ENCODE results near the gene HOXA5. TPM values are rescaled to one million over a fixed set of nuclear protein-coding genes. Genes with fewer than 3 reads are reported as not detected.

Gene HOXA5
- total and polyA plus RNA-seq, 2 donors (not counting 3 experiments of a cell fraction or from before 2014, with no cell fraction given), result 18.6 to 18.8 TPM

DNA sequence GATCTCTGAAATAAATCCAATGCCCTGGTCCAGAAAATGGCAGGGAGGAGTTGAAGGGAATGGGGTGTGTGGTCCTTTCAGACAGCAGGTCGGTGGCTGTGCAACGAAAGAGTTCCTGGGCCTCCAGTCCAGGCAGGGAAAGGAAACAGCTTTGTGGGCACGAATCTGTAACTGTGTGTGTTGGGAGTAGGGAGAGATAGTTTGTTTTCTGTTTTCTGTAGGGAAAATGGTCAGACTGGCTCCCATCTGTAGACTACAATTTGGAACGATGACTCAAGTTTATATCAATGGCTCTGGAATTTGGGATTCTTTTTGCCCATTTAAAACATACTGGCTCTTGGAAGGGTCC, 24.4 kb upstream of the HOXA5 start:
- Histone ChIP-seq H2AFZ (ENCODE audit: low read depth, low read length) (no peak overlapping the region), H4K20me1 (replicated peaks; ENCODE audit: control insufficient read depth, extremely low read depth, insufficient read depth, low read length) (no peaks in the 10 kb centered on the region), H3K27ac (ENCODE audit: insufficient read depth, low read depth, low read length) (peak overlapping the region; percentile 91), H3K36me3 (ENCODE audit: control insufficient read depth in 2 of 2, extremely low read depth in 1 of 2, insufficient read depth in 2 of 2, low read length in 2 of 2) (peaks cover 2 to 7% of the 10 kb centered on the region in 2 experiments), H3K27me3 (ENCODE audit: control insufficient read depth in 2 of 2, insufficient read depth in 2 of 2, low read length in 2 of 2) (no peaks in the 10 kb centered on the region), H3K79me2 (ENCODE audit: control insufficient read depth, insufficient read depth, low read length) (peaks cover 98% of the 10 kb centered on the region), H3K9ac (replicated peaks; ENCODE audit: extremely low read depth, insufficient read depth, low read length) (peak overlapping the region; percentile 85), H3K4me3 (replicated peaks in 1 of 3; ENCODE audit: insufficient read depth in 1 of 3, low read depth in 1 of 3, low read length in 3 of 3) (peak overlapping the region; percentile 31 to 98 (median 63)), H3K9me3 (replicated peaks; ENCODE audit: control insufficient read depth, insufficient read depth, low read length) (no peaks in the 10 kb centered on the region), H3K4me2 (ENCODE audit: insufficient read depth, low read length) (peak overlapping the region; percentile 70), H3K9me1 (replicated peaks; ENCODE audit: control insufficient read depth, extremely low read depth, insufficient read depth, low read length) (no peaks in the 10 kb centered on the region), H3K4me1 (ENCODE audit: control insufficient read depth, extremely low read depth, insufficient read depth, low read length) (peaks cover 45% of the 10 kb centered on the region)
- dilution Hi-C loops (cut with MboI; ENCODE audit: extremely low pct_ligation_motif_present, low sequenced_read_pairs) (loop anchor here (10.0 to 25.0 kb wide), 3 partner anchors 313 to 981 kb away; no protein-coding TSS in a partner anchor), intact Hi-C loops (cut with micrococcal nuclease) (loop anchor here (2.0 kb wide), 1 partner anchor 49 kb away; no protein-coding TSS in a partner anchor)
- DNase-seq (ENCODE audit: low read depth, low spot score), result no peak
- FAIRE-seq, result no peak
- TF ChIP-seq EZH2 (IDR thresholded peaks at IDR 0.05; ENCODE audit: borderline replicate concordance, low read depth, low read length, severe bottlenecking) (no peak), MYC (IDR thresholded peaks at IDR 0.05; ENCODE audit: low read depth, low read length) (no peak), POLR2AphosphoS5 (IDR thresholded peaks at IDR 0.05; ENCODE audit: insufficient read depth, low read depth, low read length) (peak; percentile 1), FOS (IDR thresholded peaks at IDR 0.05; ENCODE audit: borderline replicate concordance, insufficient read depth, low read length) (no peak), MAX (IDR thresholded peaks at IDR 0.05; ENCODE audit: insufficient read depth, insufficient read length) (no peak)
- BruUV-seq (replicated peaks), result no TSS peak
- ChIA-PET POLR2A (interaction anchor here (1.1 to 1.7 kb wide), 3 partner anchors 9 to 12 kb away, joined by 4 to 5 read pairs (median 5); no protein-coding TSS in a partner anchor), CTCF (interaction anchor here (0.7 to 7.4 kb wide), 8 partner anchors 9 to 798 kb away, joined by 3 to 86 read pairs (median 9); partner anchors contain the start of genes HOXA3, HOXA5 and HOXA6)
